Activated CD4-positive, alpha-beta T cell treated with anti-CD3 and anti-CD28 coated beads, Interleukin-2, amount 50 U/mL, for 24 hours (primary cell): ENCODE results near the gene MS4A12.
"Not testable (repeated sequence)": the region's sequence is repeated elsewhere in the genome, so short reads cannot be mapped to it uniquely, and the experiment has no call there.

Experiments used
- DNase-seq, 2 donors: peaks; one replicate each; pipeline ENCODE4 v3.0.0-alpha.2; 2020; ENCODE audit warnings: low read depth in 1 of 2, low spot score in 1 of 2

MS4A12 gene

DNA sequence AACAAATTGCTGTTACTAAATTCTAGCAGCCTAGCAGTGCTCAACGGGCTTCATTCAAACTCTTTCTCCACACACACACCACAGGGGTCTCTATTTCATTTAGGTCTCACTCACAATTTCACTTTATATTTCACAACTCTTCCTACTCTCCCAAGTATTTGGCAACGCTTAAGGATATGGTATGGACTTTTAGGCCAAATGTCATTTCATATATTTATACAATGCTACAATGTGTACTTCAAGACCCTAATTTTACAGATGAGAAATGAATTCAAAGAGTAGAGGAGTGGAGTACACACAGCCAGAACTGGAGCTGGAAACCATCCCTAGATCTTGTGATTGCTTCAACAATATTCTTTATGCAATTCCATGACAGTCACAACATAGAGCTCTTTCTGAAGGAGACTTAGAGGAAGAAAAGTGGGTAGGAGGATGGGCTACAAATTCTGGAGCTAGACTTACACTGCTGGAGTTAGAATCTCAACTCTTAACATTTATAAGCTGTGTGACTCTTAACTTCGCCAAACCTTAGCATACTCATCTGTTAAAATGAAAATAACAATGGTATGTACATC lies 20.2 kb downstream of the MS4A12 start:
- no peak for DNase-seq

DNA sequence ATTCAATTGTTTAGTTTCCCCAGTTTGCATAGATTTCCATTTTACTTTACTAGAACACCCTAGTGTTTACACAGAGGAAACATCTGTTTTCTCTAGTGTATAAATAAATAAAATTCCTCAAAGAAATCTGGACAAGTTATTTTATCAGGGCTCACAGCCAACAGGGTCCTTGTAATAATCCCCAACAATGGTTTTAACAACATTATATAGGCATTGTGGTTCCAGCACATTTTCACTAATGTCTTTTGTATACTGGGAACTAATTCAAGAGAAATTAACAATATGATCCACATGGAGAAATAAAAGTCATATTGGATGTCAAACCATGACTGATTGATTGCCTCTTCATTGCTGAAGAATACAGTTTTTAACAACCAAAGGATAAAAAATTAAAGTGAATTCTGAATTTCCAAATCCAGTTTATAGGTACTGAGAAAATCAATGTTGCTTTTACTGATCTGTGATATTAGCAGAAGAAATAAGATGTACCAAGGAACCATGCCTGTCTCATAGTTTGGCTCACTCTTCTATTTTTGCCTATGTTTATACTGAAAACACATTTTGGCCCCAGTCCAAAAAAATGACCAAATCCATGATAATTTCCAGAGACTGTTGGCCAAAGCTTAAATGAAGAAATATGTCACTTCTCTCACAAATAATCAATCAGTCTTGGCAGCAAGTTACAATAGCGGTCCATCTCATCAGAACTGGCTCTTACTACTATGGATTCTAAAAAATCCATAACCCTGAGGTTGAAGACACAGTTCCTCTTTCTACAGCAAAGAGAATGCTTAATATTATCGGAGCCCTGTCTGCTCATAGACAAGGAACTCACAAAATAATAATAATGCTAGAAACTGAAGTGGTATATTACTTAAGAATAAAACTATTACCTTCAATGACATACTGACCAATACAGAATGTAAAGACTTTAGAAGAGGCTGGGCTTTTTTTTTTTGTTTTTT lies 21.2 kb downstream of the MS4A12 start:
- no peak for DNase-seq

DNA sequence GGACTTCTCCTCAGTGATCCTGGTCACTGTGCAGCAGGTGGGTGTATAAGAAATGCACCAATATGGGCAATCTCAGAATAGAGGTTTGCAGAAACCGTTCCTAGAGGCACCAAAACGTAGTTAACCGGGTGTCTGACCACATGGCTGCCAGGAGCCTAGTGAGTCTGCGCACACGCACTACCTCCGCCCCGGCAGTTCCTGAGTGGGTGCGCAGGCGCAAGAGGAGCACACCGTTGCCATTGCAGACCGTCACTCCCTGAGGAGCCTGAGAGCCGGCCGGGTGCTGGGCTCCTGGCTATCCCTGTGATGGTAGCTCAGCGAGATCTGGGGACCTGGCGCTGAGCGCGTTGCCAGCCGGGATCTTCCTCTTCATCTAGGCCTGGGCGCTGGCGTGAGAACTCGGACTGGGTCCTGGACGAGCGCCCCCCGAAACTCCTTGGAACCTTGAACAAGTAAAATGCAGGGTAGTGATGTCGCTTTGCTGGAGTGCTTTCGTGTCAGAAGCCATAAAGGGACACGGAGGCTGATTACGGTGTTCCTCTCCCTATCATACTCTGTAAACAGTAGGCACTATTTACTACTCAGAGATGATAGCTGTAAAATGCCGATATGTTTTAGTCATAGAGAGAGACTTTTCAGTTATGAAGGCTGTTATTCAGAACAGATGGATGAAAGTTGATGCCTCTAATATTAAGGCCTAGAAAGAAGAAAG lies 22.7 kb downstream of the MS4A12 start, which contains the start of gene MS4A13:
TSS of gene MS4A13 (plus strand) at position 249 of the 712 bp plus-strand sequence. CDS start 2,692 bp downstream, outside the sequence.
- no peak for DNase-seq

DNA sequence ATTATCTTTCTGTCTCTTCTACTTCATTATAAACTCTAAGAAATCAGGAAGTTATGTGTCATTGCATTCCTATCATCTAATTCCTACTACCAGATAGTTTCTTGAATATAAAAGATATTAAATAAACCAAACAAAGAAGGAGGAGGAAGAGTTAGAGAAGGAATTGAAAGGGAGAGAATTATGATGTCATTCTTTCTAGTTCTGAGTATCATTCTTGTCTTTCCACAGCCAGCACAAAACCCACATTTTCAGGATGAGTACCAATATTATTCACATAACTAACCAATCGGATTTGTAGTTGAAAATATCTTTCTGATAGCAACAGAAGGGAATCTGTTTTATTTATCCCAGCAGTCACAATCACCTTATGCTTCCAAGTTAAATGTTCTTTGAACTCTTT lies 35.9 kb downstream of the MS4A12 start:
- DNase-seq: no peak

DNA sequence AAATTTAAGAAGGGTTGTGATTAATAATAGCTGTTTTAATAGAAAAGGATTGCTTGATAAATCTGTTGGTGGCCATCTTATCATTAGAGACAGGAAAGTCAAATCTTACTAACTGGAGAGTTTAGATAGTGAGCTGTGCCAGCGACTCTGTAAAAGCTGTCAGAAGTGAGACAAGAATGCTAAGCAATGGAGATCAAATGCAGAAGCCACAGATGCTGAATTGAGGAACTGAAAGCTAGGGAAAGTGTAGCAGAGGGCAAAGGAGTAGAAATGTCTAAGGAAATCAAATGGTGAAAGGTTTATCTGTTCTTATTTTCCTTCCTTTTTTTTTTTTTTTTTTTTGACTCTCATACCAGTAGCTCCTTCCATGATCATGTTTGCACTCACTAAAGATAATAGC lies 36.4 kb downstream of the MS4A12 start:
- DNase-seq: no peak

DNA sequence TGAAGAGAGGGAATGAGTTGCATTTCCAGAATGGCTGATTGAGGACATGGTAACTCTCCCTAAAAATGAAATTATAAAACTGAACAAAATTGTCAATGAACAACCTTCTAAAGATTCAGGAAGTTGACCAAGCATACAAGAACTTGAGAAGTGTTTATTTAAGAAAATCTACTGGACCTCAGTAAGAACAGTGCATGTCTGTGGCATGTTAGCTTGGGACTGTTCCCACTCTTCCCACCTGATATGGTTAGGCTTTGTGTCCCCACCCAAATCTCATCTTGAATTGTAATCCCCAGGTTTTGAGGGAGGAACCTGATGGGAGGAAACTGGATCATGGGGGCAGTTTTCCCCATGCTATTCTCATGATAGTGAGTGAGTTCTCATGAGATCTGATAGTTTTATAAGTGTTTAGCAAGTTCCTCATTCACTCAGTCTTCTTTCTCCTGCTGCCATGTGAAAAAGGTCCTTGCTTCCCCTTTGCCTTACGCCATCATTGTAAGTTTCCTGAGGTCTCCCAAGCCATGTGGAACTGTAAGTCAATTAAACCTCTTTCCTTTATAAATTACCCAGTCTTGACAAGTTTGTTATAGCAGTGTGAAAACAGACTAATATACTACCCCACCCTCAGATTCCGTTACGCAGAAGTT lies 38.0 kb downstream of the MS4A12 start:
- no peak for DNase-seq

DNA sequence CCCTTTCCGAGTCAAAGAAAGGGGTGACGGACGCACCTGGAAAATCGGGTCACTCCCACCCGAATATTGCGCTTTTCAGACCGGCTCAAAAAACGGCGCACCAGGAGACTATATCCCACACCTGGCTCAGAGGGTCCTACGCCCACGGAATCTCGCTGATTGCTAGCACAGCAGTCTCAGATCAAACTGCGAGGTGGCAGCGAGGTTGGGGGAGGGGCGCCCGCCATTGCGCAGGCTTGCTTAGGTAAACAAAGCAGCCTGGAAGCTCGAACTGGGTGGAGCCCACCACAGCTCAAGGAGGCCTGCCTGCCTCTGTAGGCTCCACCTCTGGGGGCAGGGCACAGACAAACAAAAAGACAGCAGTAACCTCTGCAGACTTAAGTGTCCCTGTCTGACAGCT lies 39.8 kb downstream of the MS4A12 start:
- DNase-seq: not testable (repeated sequence)

DNA sequence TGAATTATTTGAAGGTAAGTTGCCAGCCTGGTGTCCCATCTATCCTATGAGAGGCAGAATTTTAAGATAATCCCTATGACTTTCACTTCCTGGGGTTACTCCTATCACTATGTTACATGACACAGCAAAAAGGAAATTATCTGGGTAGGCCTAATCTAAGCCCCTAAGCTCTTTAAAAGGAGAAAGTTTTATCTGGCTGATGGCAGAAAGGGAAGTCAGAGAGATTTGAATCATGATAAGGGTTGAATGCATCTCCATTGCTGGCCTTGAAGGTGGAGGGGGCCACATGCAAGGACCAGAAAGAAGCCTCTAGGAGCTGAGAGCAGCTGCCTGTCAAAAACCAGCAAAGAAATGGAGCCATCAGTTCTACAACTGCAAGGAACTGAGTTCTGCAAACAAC lies 46.0 kb downstream of the MS4A12 start:
- DNase-seq: not testable (repeated sequence)

DNA sequence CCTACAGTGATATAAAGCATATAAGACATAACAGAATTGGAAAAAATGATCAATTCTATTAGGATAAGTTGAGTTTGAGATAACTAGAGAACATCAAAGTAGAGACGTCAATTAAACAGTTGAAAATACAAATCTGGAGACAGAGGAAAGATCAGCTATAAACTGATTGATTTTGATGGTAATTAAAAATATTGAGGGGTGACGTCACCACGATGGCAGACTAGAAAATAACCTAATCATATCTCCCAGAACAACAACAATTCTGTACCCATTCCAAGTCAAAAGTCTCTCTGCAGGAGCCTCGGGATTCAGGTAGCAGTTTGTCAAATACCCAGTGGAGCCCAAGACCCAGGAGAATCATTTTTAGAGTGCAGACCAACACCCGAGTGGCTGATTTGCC lies 51.5 kb downstream of the MS4A12 start:
- DNase-seq: no peak
